HepG2 (cell line): ENCODE measurements around the gene ZNHIT1. TPM values are rescaled to one million over a fixed set of nuclear protein-coding genes. Genes with fewer than 3 reads are reported as not detected.

Experiments
- ATF7-NPFF ChIP-seq: sonication (generic); formaldehyde crosslinking; IDR thresholded peaks from 2 replicates; pipeline ENCODE4 v1.8.1; 2023; ENCODE audit warnings: mild to moderate bottlenecking, low read depth, missing genetic modification reagents, moderate library complexity
- BCL3 ChIP-seq: sonication (generic); formaldehyde crosslinking; IDR thresholded peaks from 2 replicates; pipeline ENCODE4 v1.5.1; 2020; ENCODE audit warnings: mild to moderate bottlenecking, missing genetic modification reagents, moderate library complexity
- CHCHD3 ChIP-seq: sonication (generic); formaldehyde crosslinking; IDR thresholded peaks from 2 replicates; pipeline ENCODE4 v1.8.0; 2022; ENCODE audit warnings: mild to moderate bottlenecking, missing genetic modification reagents, moderate library complexity
- DRAP1 ChIP-seq: IDR thresholded peaks from 2 replicates; pipeline ENCODE4 v1.6.1; 2016; ENCODE audit warnings: missing genetic modification reagents, missing compliant biosample characterization
- ESRRA ChIP-seq: sonication (generic); formaldehyde crosslinking; IDR thresholded peaks from 2 replicates; pipeline ENCODE4 v1.5.1; 2020; ENCODE audit warnings: mild to moderate bottlenecking, low read depth, missing genetic modification reagents
- MED13 ChIP-seq: sonication (generic); formaldehyde crosslinking; IDR thresholded peaks from 2 replicates; pipeline ENCODE4 v1.5.0; 2020; ENCODE audit warnings: missing genetic modification reagents
- POLR2A ChIP-seq, 2 experiments: IDR thresholded peaks; 2 replicates each; pipeline ENCODE4 v1.6.1; 2011; ENCODE audit warnings: low read depth in 2 of 2, low read length in 2 of 2, mild to moderate bottlenecking in 1 of 2, moderate library complexity in 1 of 2; ENCODE audit not compliant: insufficient read depth in 1 of 2
- U2AF2 ChIP-seq: fragments of 200-400 bp; formaldehyde crosslinking; IDR thresholded peaks from 2 replicates; pipeline ENCODE4 v1.6.1; 2017; ENCODE audit warnings: low read depth, mild to moderate bottlenecking, low read length
- ZBTB40 ChIP-seq, 2 experiments: fragments of 450-650 bp in 1 of 2; sonication (generic) in 1 of 2; formaldehyde crosslinking in 1 of 2; IDR thresholded peaks; 2 replicates each; pipeline versions ENCODE4 v1.6.1 to v1.8.0; 2016 to 2022; ENCODE audit warnings: antibody characterized with exemption in 1 of 2, mild to moderate bottlenecking in 1 of 2, missing genetic modification reagents in 1 of 2
- ZBTB7B ChIP-seq: sonication (generic); formaldehyde crosslinking; IDR thresholded peaks from 2 replicates; pipeline ENCODE4 v1.4.0; 2020; ENCODE audit warnings: missing genetic modification reagents
- ZFX ChIP-seq: sonication (generic); formaldehyde crosslinking; IDR thresholded peaks from 2 replicates; pipeline ENCODE4 v1.4.0; 2020; ENCODE audit warnings: mild to moderate bottlenecking, low read depth, missing genetic modification reagents, moderate library complexity
- ZNF253 ChIP-seq: sonication (generic); formaldehyde crosslinking; IDR thresholded peaks from 2 replicates; pipeline ENCODE4 v1.8.0; 2022; ENCODE audit warnings: mild to moderate bottlenecking, missing genetic modification reagents, borderline replicate concordance
- ZNF512B ChIP-seq: sonication (generic); formaldehyde crosslinking; IDR thresholded peaks from 2 replicates; pipeline ENCODE4 v1.5.1; 2020; ENCODE audit warnings: missing genetic modification reagents, mild to moderate bottlenecking, borderline replicate concordance
- polyA plus RNA-seq, 8 experiments: library from polyadenylated mRNA; depleted of rRNA in 3 of 8; stranded (reverse) in 7 of 8; unstranded in 1 of 8; fragments of >200 nt; fragmentation: Illumina TruSeq in 4 of 8; extraction: Trizol in 4 of 8; gene quantifications; 2 replicates each; pipeline versions ENCODE4 v1.2.1 to v1.2.3, GENCODE V29; 2011 to 2016; ENCODE audit warnings: low read depth in 4 of 8, missing spikeins in 1 of 8, mixed read lengths in 1 of 8; ENCODE audit not compliant: insufficient read depth in 1 of 8
- total RNA-seq, 5 experiments: library from RNA; depleted of rRNA; stranded (reverse); fragments of >200 nt; fragmentation: Illumina TruSeq; extraction: Trizol; gene quantifications; 2 replicates each; pipeline ENCODE4 v1.2.3, GENCODE V29; 2016; ENCODE audit warnings: low read depth in 1 of 5

The ZNHIT1 gene
- total and polyA plus RNA-seq, 2 of the 13 experiments (the other 11 are each of a cell fraction or from before 2014, with no cell fraction given) = 32.5 to 64.5 TPM

- TF ChIP-seq ZBTB40 (IDR thresholded peaks at IDR 0.05) (no peak), ZBTB40 (CRISPR knock-in tag; IDR thresholded peaks at IDR 0.05) (peak; percentile 36; the same call in 1 of the 2 replicates), ESRRA (CRISPR knock-in tag) (no peak), ATF7-NPFF (CRISPR knock-in tag) (peak; percentile 60), ZBTB7B (peak; percentile 75), DRAP1 (CRISPR knock-in tag) (0 out of 2 replicates have a peak, but pooled peaks have one; percentile 25), POLR2A (IDR thresholded peaks at IDR 0.05; ENCODE audit: insufficient read depth in 1 of 2, low read depth in 2 of 2, low read length in 2 of 2) (peak; percentile 66 to 71; a peak in 3 of 4 replicates), CHCHD3 (CRISPR knock-in tag) (peak; percentile 77; the same call in 1 of the 2 replicates), MED13 (CRISPR knock-in tag) (peak; percentile 78; the same call in 1 of the 2 replicates), U2AF2 (no peak), ZNF253 (CRISPR knock-in tag) (peak; percentile 64; the same call in 1 of the 2 replicates), ZFX (CRISPR knock-in tag) (peak; percentile 94), BCL3 (CRISPR knock-in tag) (0 out of 2 replicates have a peak, but pooled peaks have one; percentile 11), ZNF512B (CRISPR knock-in tag) (0 out of 2 replicates have a peak, but pooled peaks have one; percentile 61)
Observed at GRCh38 chr7:101201695-101202602, 16.0 kb upstream of the ZNHIT1 start (continued).
